ENCODE results near the gene GIT2. TPM values are rescaled to one million over a fixed set of nuclear protein-coding genes. Genes with fewer than 3 reads are reported as not detected.

The GIT2 gene
- total RNA-seq, 1 experiment from 2014 or later = 36.7 TPM

DNA sequence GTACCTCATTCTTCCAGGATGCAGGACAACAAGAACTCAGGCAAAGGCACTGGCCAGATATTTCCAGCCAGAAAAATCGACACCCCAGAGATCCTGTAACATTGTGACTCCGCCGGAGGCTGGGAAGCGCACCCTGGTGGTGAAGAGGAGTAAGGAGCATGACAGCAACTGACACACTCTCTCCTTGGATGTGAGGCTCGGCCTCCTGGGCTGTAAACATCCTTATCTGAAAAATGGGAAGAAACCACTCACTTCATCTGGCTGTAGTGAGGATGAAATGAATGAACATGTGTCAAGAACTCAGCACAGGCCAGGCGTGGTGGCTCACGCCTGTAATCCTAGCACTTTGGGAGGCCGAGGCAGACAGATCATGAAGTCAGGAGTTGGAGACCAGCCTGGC, 68.5 kb downstream of the GIT2 start:
- Histone ChIP-seq H3K4me3 (no peak overlapping the region), H3K79me2 (ENCODE audit: low read depth) (no peaks in the 10 kb centered on the region), H3F3A (ENCODE audit: insufficient read depth, low read depth) (peaks cover 15% of the 10 kb centered on the region; the same call in 1 of the 2 replicates), H2AFZ (no peak overlapping the region), H3K9me2 (ENCODE audit: insufficient read depth) (no peaks in the 10 kb centered on the region), H3K27me3 (ENCODE audit: insufficient read depth, low read depth) (no peaks in the 10 kb centered on the region), H3K4me2 (no peak overlapping the region), H3K36me3 (ENCODE audit: low read depth) (0 out of 2 replicates have a peak, but pooled peaks cover 7% of the 10 kb centered on the region), H3K27ac (no peak overlapping the region), H3K9me3 (ENCODE audit: insufficient read depth, low read depth) (no peaks in the 10 kb centered on the region), H4K20me1 (ENCODE audit: insufficient read depth) (no peaks in the 10 kb centered on the region), H3K4me1 (replicated peaks; ENCODE audit: insufficient read depth) (0 out of 2 replicates have a peak, but pooled peaks cover 3% of the 10 kb centered on the region)
- intact Hi-C loops (cut with micrococcal nuclease; ENCODE audit: unreplicated experiment) = loop anchor here (2.0 kb wide), 1 partner anchor 75 kb away; no protein-coding TSS in a partner anchor
- POLR2A ChIA-PET (ENCODE audit: unreplicated experiment) = no interaction called here
- peak in 1 of 2 experiments; percentile 25 for DNase-seq
- TF ChIP-seq EZH2 (IDR thresholded peaks at IDR 0.05; ENCODE audit: low read depth) = no peak
- TF ChIP-seq, protein P1, sequence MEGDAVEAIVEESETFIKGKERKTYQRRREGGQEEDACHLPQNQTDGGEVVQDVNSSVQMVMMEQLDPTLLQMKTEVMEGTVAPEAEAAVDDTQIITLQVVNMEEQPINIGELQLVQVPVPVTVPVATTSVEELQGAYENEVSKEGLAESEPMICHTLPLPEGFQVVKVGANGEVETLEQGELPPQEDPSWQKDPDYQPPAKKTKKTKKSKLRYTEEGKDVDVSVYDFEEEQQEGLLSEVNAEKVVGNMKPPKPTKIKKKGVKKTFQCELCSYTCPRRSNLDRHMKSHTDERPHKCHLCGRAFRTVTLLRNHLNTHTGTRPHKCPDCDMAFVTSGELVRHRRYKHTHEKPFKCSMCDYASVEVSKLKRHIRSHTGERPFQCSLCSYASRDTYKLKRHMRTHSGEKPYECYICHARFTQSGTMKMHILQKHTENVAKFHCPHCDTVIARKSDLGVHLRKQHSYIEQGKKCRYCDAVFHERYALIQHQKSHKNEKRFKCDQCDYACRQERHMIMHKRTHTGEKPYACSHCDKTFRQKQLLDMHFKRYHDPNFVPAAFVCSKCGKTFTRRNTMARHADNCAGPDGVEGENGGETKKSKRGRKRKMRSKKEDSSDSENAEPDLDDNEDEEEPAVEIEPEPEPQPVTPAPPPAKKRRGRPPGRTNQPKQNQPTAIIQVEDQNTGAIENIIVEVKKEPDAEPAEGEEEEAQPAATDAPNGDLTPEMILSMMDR (conservative IDR thresholded peaks at IDR 0.05) = peak; percentile 75
- BruUV-seq (replicated peaks) = no TSS peak
- CTCF ChIA-PET = no interaction called here

DNA sequence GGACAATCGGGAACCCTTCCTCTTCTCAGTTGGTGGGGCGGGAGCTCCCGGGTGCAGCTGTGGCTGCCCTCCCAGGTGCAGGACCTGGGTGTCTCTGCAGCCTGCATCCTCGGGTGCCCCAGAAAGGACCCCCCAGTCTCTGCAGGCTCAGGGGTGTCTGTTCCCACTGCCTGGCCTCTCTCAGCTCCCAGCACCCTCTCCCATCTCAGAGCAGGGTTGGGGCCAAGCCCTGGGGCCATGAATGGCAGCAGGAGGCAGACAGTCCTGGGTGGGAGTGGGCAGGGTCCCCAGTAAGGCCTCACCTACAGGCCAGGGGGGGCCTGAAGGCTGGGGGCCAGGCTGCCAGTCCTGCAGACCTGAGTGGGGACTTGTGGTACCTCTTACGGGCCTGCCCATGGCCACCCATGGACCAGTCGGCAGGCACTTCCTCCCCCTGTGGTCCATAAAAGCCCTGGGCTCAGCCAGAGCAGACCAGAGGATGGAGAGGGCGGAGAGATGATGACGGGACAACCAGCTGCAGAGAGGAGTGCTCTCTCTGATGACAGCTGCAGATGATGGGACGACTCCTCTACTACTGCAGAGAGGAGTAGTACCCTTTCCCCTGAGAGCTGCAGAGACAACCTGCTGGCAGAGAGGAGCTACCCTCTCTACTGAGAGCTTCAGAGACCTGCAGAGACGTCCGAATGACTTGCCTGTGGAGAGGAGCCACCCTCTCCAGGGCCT, 69.5 kb downstream of the GIT2 start:
- Histone ChIP-seq H3K36me3 (ENCODE audit: low read depth) (no peaks in the 10 kb centered on the region), H3K79me2 (ENCODE audit: low read depth) (no peaks in the 10 kb centered on the region), H2AFZ (no peak overlapping the region), H4K20me1 (ENCODE audit: insufficient read depth) (no peaks in the 10 kb centered on the region), H3K27me3 (ENCODE audit: insufficient read depth, low read depth) (no peaks in the 10 kb centered on the region), H3K4me1 (replicated peaks; ENCODE audit: insufficient read depth) (0 out of 2 replicates have a peak, but pooled peaks cover 3% of the 10 kb centered on the region), H3K4me3 (no peak overlapping the region), H3K9me2 (ENCODE audit: insufficient read depth) (no peaks in the 10 kb centered on the region), H3K27ac (no peak overlapping the region), H3K4me2 (no peak overlapping the region), H3F3A (ENCODE audit: insufficient read depth, low read depth) (peaks cover 15% of the 10 kb centered on the region; the same call in 1 of the 2 replicates), H3K9me3 (ENCODE audit: insufficient read depth, low read depth) (no peaks in the 10 kb centered on the region)
- intact Hi-C loops (cut with micrococcal nuclease; ENCODE audit: unreplicated experiment) = loop anchor here (2.0 kb wide), 1 partner anchor 74 kb away; no protein-coding TSS in a partner anchor
- TF ChIP-seq, protein P1 (conservative IDR thresholded peaks at IDR 0.05) = no peak
- TF ChIP-seq EZH2 (IDR thresholded peaks at IDR 0.05; ENCODE audit: low read depth) = no peak
- ChIA-PET CTCF (no interaction called here), POLR2A (ENCODE audit: unreplicated experiment) (no interaction called here)
- no TSS peak for BruUV-seq (replicated peaks)
- no peak for DNase-seq

DNA sequence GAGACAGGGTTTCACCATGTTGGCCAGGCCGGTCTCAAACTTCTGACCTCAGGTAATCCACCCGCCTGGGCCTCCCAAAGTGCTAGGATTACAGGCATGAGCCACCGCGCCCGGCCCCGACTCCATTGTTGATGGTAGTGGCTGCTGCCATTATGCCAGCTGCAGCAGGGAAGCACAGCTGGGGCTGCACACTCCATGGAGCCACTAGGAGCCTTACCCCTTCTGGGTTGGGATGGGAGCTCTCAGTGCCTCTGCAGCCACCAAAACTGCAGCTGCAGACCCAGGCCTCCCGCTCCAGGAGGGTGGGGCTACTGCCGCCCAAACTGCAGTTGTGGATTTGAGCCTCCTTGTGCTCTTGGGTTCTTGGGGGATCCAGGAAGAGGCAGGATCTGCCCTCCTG, 70.2 kb downstream of the GIT2 start:
- intact Hi-C loops (cut with micrococcal nuclease; ENCODE audit: unreplicated experiment) = loop anchor here (2.0 kb wide), 1 partner anchor 73 kb away; no protein-coding TSS in a partner anchor
- Histone ChIP-seq H3F3A (ENCODE audit: insufficient read depth, low read depth) (peaks cover 15% of the 10 kb centered on the region; the same call in 1 of the 2 replicates), H3K27ac (no peak overlapping the region), H3K4me2 (no peak overlapping the region), H3K79me2 (ENCODE audit: low read depth) (no peaks in the 10 kb centered on the region), H2AFZ (no peak overlapping the region), H3K27me3 (ENCODE audit: insufficient read depth, low read depth) (no peaks in the 10 kb centered on the region), H3K9me2 (ENCODE audit: insufficient read depth) (no peaks in the 10 kb centered on the region), H3K9me3 (ENCODE audit: insufficient read depth, low read depth) (no peaks in the 10 kb centered on the region), H4K20me1 (ENCODE audit: insufficient read depth) (no peaks in the 10 kb centered on the region), H3K4me3 (no peak overlapping the region), H3K36me3 (ENCODE audit: low read depth) (no peaks in the 10 kb centered on the region), H3K4me1 (replicated peaks; ENCODE audit: insufficient read depth) (0 out of 2 replicates have a peak, but pooled peaks cover 3% of the 10 kb centered on the region)
- DNase-seq = no peak
- CTCF ChIA-PET = no interaction called here
- BruUV-seq (replicated peaks) = no TSS peak
- POLR2A ChIA-PET (ENCODE audit: unreplicated experiment) = no interaction called here
- TF ChIP-seq, protein P1 (conservative IDR thresholded peaks at IDR 0.05) = no peak
- TF ChIP-seq EZH2 (IDR thresholded peaks at IDR 0.05; ENCODE audit: low read depth) = no peak
